GM10266 (cell line): ENCODE results near the gene MRPL51.
A peak's percentile ranks its signal among the peaks of the same experiment; 100 is the strongest.

Experiments used
- DNase-seq: peaks from one replicate; pipeline ENCODE4 v3.0.0; 2012; ENCODE audit errors: extremely low spot score
- TF ChIP-seq, protein P1 (sequence below): IDR thresholded peaks from 2 replicates; pipeline ENCODE4 v1.5.1; 2012; ENCODE audit warnings: mild to moderate bottlenecking, low read depth; ENCODE audit not compliant: control insufficient read depth, insufficient read depth; ENCODE audit errors: missing control alignments

The MRPL51 gene

GRCh38 chr12:6538420-6539313 lies 45.6 kb upstream of the MRPL51 start:
- DNase-seq: peak; percentile 33
- TF ChIP-seq, protein P1, sequence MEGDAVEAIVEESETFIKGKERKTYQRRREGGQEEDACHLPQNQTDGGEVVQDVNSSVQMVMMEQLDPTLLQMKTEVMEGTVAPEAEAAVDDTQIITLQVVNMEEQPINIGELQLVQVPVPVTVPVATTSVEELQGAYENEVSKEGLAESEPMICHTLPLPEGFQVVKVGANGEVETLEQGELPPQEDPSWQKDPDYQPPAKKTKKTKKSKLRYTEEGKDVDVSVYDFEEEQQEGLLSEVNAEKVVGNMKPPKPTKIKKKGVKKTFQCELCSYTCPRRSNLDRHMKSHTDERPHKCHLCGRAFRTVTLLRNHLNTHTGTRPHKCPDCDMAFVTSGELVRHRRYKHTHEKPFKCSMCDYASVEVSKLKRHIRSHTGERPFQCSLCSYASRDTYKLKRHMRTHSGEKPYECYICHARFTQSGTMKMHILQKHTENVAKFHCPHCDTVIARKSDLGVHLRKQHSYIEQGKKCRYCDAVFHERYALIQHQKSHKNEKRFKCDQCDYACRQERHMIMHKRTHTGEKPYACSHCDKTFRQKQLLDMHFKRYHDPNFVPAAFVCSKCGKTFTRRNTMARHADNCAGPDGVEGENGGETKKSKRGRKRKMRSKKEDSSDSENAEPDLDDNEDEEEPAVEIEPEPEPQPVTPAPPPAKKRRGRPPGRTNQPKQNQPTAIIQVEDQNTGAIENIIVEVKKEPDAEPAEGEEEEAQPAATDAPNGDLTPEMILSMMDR: no peak

DNA sequence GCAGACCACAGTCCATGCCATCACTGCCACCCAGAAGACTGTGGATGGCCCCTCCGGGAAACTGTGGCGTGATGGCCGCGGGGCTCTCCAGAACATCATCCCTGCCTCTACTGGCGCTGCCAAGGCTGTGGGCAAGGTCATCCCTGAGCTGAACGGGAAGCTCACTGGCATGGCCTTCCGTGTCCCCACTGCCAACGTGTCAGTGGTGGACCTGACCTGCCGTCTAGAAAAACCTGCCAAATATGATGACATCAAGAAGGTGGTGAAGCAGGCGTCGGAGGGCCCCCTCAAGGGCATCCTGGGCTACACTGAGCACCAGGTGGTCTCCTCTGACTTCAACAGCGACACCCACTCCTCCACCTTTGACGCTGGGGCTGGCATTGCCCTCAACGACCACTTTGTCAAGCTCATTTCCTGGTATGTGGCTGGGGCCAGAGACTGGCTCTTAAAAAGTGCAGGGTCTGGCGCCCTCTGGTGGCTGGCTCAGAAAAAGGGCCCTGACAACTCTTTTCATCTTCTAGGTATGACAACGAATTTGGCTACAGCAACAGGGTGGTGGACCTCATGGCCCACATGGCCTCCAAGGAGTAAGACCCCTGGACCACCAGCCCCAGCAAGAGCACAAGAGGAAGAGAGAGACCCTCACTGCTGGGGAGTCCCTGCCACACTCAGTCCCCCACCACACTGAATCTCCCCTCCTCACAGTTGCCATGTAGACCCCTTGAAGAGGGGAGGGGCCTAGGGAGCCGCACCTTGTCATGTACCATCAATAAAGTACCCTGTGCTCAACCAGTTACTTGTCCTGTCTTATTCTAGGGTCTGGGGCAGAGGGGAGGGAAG lies 44.7 kb upstream of the MRPL51 start:
- TF ChIP-seq, protein P1: peak; percentile 85
- peak; percentile 64 for DNase-seq

DNA sequence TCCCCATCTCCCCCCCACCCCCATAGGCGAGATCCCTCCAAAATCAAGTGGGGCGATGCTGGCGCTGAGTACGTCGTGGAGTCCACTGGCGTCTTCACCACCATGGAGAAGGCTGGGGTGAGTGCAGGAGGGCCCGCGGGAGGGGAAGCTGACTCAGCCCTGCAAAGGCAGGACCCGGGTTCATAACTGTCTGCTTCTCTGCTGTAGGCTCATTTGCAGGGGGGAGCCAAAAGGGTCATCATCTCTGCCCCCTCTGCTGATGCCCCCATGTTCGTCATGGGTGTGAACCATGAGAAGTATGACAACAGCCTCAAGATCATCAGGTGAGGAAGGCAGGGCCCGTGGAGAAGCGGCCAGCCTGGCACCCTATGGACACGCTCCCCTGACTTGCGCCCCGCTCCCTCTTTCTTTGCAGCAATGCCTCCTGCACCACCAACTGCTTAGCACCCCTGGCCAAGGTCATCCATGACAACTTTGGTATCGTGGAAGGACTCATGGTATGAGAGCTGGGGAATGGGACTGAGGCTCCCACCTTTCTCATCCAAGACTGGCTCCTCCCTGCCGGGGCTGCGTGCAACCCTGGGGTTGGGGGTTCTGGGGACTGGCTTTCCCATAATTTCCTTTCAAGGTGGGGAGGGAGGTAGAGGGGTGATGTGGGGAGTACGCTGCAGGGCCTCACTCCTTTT lies 44.0 kb upstream of the MRPL51 start:
- TF ChIP-seq, protein P1: no peak
- DNase-seq: no peak

DNA sequence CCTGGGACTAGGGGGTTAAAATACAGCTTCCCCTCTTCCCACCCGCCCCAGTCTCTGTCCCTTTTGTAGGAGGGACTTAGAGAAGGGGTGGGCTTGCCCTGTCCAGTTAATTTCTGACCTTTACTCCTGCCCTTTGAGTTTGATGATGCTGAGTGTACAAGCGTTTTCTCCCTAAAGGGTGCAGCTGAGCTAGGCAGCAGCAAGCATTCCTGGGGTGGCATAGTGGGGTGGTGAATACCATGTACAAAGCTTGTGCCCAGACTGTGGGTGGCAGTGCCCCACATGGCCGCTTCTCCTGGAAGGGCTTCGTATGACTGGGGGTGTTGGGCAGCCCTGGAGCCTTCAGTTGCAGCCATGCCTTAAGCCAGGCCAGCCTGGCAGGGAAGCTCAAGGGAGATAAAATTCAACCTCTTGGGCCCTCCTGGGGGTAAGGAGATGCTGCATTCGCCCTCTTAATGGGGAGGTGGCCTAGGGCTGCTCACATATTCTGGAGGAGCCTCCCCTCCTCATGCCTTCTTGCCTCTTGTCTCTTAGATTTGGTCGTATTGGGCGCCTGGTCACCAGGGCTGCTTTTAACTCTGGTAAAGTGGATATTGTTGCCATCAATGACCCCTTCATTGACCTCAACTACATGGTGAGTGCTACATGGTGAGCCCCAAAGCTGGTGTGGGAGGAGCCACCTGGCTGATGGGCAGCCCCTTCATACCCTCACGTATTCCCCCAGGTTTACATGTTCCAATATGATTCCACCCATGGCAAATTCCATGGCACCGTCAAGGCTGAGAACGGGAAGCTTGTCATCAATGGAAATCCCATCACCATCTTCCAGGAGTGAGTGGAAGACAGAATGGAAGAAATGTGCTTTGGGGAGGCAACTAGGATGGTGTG lies 43.1 kb upstream of the MRPL51 start:
- DNase-seq: no peak
- TF ChIP-seq, protein P1: no peak

DNA sequence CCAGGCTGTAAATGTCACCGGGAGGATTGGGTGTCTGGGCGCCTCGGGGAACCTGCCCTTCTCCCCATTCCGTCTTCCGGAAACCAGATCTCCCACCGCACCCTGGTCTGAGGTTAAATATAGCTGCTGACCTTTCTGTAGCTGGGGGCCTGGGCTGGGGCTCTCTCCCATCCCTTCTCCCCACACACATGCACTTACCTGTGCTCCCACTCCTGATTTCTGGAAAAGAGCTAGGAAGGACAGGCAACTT lies 42.6 kb upstream of the MRPL51 start:
- TF ChIP-seq, protein P1: no peak
- DNase-seq: no peak

GRCh38 chr12:6534945-6535696 lies 42.1 kb upstream of the MRPL51 start:
- peak; percentile 61 for DNase-seq
- TF ChIP-seq, protein P1: no peak
